NCI-H2227 (cell line): ENCODE data around the gene KANSL3.
"Not testable (repeated sequence)": the region's sequence is repeated elsewhere in the genome, so short reads cannot be mapped to it uniquely, and the experiment has no call there.

Experiments used
- DNase-seq: peaks from one replicate; lab custom pipeline; 2025; ENCODE audit not compliant: unreplicated experiment; lab: John Stamatoyannopoulos, UW

KANSL3 gene

GRCh38 chr2:96638144-96639121, at the start of gene KANSL3:
KANSL3 (minus strand) TSS chr2:96638312; CDS start chr2:96637135, 1,177 bp downstream.
- peak; percentile 96 for DNase-seq

GRCh38 chr2:96687266-96687665, 49.2 kb upstream of the KANSL3 start:
- DNase-seq, result no peak

GRCh38 chr2:96685577-96686459, 47.7 kb upstream of the KANSL3 start:
- peak; percentile 83 for DNase-seq

GRCh38 chr2:96684883-96685576, 46.9 kb upstream of the KANSL3 start:
- DNase-seq, result peak; percentile 63

GRCh38 chr2:96683972-96684820, 46.1 kb upstream of the KANSL3 start:
- DNase-seq, result no peak

- no peak for DNase-seq
These were observed 45.2 kb upstream of the KANSL3 start for GRCh38 chr2:96683307-96683706.

GRCh38 chr2:96681540-96681939, 43.4 kb upstream of the KANSL3 start:
- DNase-seq, result no peak

GRCh38 chr2:96680561-96681141, 42.5 kb upstream of the KANSL3 start:
- no peak for DNase-seq

- peak; percentile 18 for DNase-seq
These were observed 41.7 kb upstream of the KANSL3 start for GRCh38 chr2:96679848-96680247.

GRCh38 chr2:96669539-96670215, 31.6 kb upstream of the KANSL3 start:
- DNase-seq, result no peak

- no peak for DNase-seq
These were observed 30.7 kb upstream of the KANSL3 start for GRCh38 chr2:96668771-96669170.

GRCh38 chr2:96665717-96666116, 27.6 kb upstream of the KANSL3 start:
- DNase-seq, result not testable (repeated sequence)

- DNase-seq, result no peak
These were observed 27.0 kb upstream of the KANSL3 start for GRCh38 chr2:96665083-96665569.

- DNase-seq, result no peak
These were observed 26.3 kb upstream of the KANSL3 start for GRCh38 chr2:96664366-96664925.

- no peak for DNase-seq
These were observed 25.7 kb upstream of the KANSL3 start for GRCh38 chr2:96663829-96664228.

GRCh38 chr2:96663177-96663576, 25.1 kb upstream of the KANSL3 start:
- no peak for DNase-seq

GRCh38 chr2:96662360-96662759, 24.2 kb upstream of the KANSL3 start:
- DNase-seq, result no peak

- DNase-seq, result no peak
These were observed 23.2 kb upstream of the KANSL3 start for GRCh38 chr2:96661324-96661723.

GRCh38 chr2:96656540-96656939, 18.4 kb upstream of the KANSL3 start:
- no peak for DNase-seq
